Transverse colon (tissue), 4 donors: ENCODE data around the gene ATP13A2. TPM values are rescaled to one million over a fixed set of nuclear protein-coding genes. Genes with fewer than 3 reads are reported as not detected.

Experiments
- DNase-seq: peaks from one replicate; pipeline ENCODE4 v3.0.0-alpha.2; 2019
- H3K27ac ChIP-seq, 4 donors: fragments of 200-600 bp; sonication (generic); 2 replicates each; pipeline ENCODE4 v1.5.1; 2016 to 2018; ENCODE audit warnings: inconsistent platforms in 4 of 4
- H3K27me3 ChIP-seq: fragments of 200-600 bp; sonication (generic); 2 replicates; pipeline ENCODE4 v1.5.1; 2017; ENCODE audit warnings: inconsistent platforms
- H3K36me3 ChIP-seq, 4 donors: fragments of 200-600 bp; sonication (generic); 2 replicates each; pipeline ENCODE4 v1.5.1; 2017 to 2019; ENCODE audit warnings: inconsistent platforms in 4 of 4
- H3K4me1 ChIP-seq, 4 donors: fragments of 200-600 bp; sonication (generic); 2 replicates each; pipeline ENCODE4 v1.5.1; 2017 to 2020; ENCODE audit warnings: inconsistent platforms in 4 of 4
- H3K4me3 ChIP-seq, 4 donors: fragments of 200-600 bp; sonication (generic); 1 replicate in 1 of 4; 2 replicates in 3 of 4; pipeline versions ENCODE4 v1.5.1 to v1.6.1; 2017 to 2019; ENCODE audit warnings: inconsistent platforms in 4 of 4
- H3K9me3 ChIP-seq, 2 donors: fragments of 200-600 bp; sonication (generic); 2 replicates each; pipeline ENCODE4 v1.5.1; 2017 to 2019; ENCODE audit warnings: inconsistent platforms in 2 of 2
- CTCF ChIP-seq, 5 experiments: fragments of 200-600 bp in 3 of 5; fragments of 450-650 bp in 2 of 5; sonication (generic) in 3 of 5; IDR thresholded peaks; 1 replicate in 2 of 5; 2 replicates in 3 of 5; pipeline ENCODE4 v1.5.1; 2016 to 2017; ENCODE audit warnings: antibody characterized with exemption in 5 of 5, inconsistent platforms in 3 of 5, mild to moderate bottlenecking in 2 of 5, moderate library complexity in 1 of 5
- EP300 ChIP-seq: sonication (generic); formaldehyde crosslinking; IDR thresholded peaks from one replicate; pipeline ENCODE4 v1.6.1; 2017; ENCODE audit warnings: antibody characterized with exemption, low read depth
- POLR2A ChIP-seq: fragments of 450-650 bp; IDR thresholded peaks from one replicate; pipeline ENCODE4 v1.6.1; 2016; ENCODE audit warnings: antibody characterized with exemption, mild to moderate bottlenecking, moderate library complexity
- POLR2AphosphoS5 ChIP-seq, 3 donors: sonication (generic); formaldehyde crosslinking; IDR thresholded peaks; one replicate each; pipeline ENCODE4 v1.6.1; 2016; ENCODE audit warnings: antibody characterized with exemption in 3 of 3
- whole genome bisulfite sequencing, 2 donors: methylation state at CpG; one replicate each; pipeline ENCODE4 v1.1.5; 2018; ENCODE audit warnings: low coverage in 1 of 2; 5-methylcytosine and 5-hydroxymethylcytosine counted together
- in situ Hi-C, 4 donors: fragments of 200-750 bp; cut with MboI; loops; one replicate each; pipeline versions ENCODE4 v1.15.0 to v1.15.1; 2017; ENCODE audit warnings: low sequenced_read_pairs in 3 of 4, low pct_ligation_motif_present in 1 of 4, low pct_unique_long_range_greater_than_20kb in 1 of 4
- intact Hi-C: fragments of 100-400 bp; cut with DNase I; formaldehyde crosslinking; loops from one replicate; pipeline ENCODE4 v1.15.1; 2023; ENCODE audit warnings: low total_unique reads
- total RNA-seq, 4 donors: library from RNA; depleted of rRNA; stranded (reverse); fragments of >200 nt; gene quantifications; one replicate each; pipeline ENCODE4 v1.1.0, GENCODE V29; 2016

ATP13A2 gene
- total RNA-seq, 4 donors from 2014 or later = 34.4 to 70.8 (median 60.9) TPM

- TF ChIP-seq EP300 = no peak
- no peak for TF ChIP-seq CTCF (IDR thresholded peaks at IDR 0.05)
- no peak for TF ChIP-seq POLR2AphosphoS5 (IDR thresholded peaks at IDR 0.05)
- TF ChIP-seq POLR2A = no peak
- intact Hi-C loops = no loop called here
- H3K9me3 ChIP-seq = no peaks in the 10 kb centered on the region
Measured at GRCh38 chr1:16993521-16994038, 18.1 kb downstream of the ATP13A2 start.

GRCh38 chr1:16992675-16993074 is 19.1 kb downstream of the ATP13A2 start:
- Histone ChIP-seq H3K4me1 (no peaks in the 10 kb centered on the region), H3K9me3 (no peaks in the 10 kb centered on the region), H3K4me3 (no peak overlapping the region), H3K27me3 (no peaks in the 10 kb centered on the region), H3K27ac (no peak overlapping the region), H3K36me3 (peaks cover 0 to 3% (median 0%) of the 10 kb centered on the region in 4 donors)
- TF ChIP-seq EP300 (no peak), POLR2A (no peak), CTCF (IDR thresholded peaks at IDR 0.05) (no peak), POLR2AphosphoS5 (IDR thresholded peaks at IDR 0.05) (no peak)
- DNase-seq = no peak
- intact Hi-C loops = no loop called here
- WGBS, 2 donors = 94% methylated on average over 9 of the region's 9 CpGs; no CpG with 5 or more reads in 1 of the 2 donors
- in situ Hi-C loops = no loop called here

More at GRCh38 chr1:16993521-16994038, 18.1 kb downstream of the ATP13A2 start:
- peaks cover 0 to 3% (median 0%) of the 10 kb centered on the region in 4 donors for H3K36me3 ChIP-seq
- DNase-seq = no peak
- no peaks in the 10 kb centered on the region for H3K4me1 ChIP-seq
- WGBS, 2 donors = 93% methylated on average over 15 of the region's 15 CpGs; no CpG with 5 or more reads in 1 of the 2 donors
- in situ Hi-C loops = no loop called here
- no peaks in the 10 kb centered on the region for H3K27me3 ChIP-seq
- no peak overlapping the region for H3K27ac ChIP-seq
- H3K4me3 ChIP-seq = no peak overlapping the region

- 98% methylated on average over 10 of the region's 12 CpGs; no CpG with 5 or more reads in 1 of the 2 donors for WGBS, 2 donors
- H3K36me3 ChIP-seq = peaks cover 0 to 3% (median 0%) of the 10 kb centered on the region in 4 donors
- in situ Hi-C loops = no loop called here
Measured at GRCh38 chr1:16992102-16992501, 19.6 kb downstream of the ATP13A2 start.

GRCh38 chr1:16991571-16991970 is 20.2 kb downstream of the ATP13A2 start:
- H3K36me3 ChIP-seq = peaks cover 0 to 3% (median 0%) of the 10 kb centered on the region in 4 donors
- intact Hi-C loops = no loop called here
- in situ Hi-C loops = no loop called here
- H3K4me3 ChIP-seq = no peak overlapping the region
- DNase-seq = no peak
- no peaks in the 10 kb centered on the region for H3K27me3 ChIP-seq
- H3K4me1 ChIP-seq = no peaks in the 10 kb centered on the region
- no peaks in the 10 kb centered on the region for H3K9me3 ChIP-seq
- no peak overlapping the region for H3K27ac ChIP-seq
- no peak for TF ChIP-seq POLR2A
- TF ChIP-seq POLR2AphosphoS5 (IDR thresholded peaks at IDR 0.05) = no peak
- 94% methylated on average over 12 of the region's 12 CpGs; no CpG with 5 or more reads in 1 of the 2 donors for WGBS, 2 donors

More at GRCh38 chr1:16992102-16992501, 19.6 kb downstream of the ATP13A2 start:
- no peak for DNase-seq
- intact Hi-C loops = no loop called here
- Histone ChIP-seq H3K4me3 (no peak overlapping the region), H3K27ac (no peak overlapping the region), H3K27me3 (no peaks in the 10 kb centered on the region), H3K4me1 (no peaks in the 10 kb centered on the region), H3K9me3 (no peaks in the 10 kb centered on the region)
- TF ChIP-seq EP300 (no peak), POLR2A (no peak), POLR2AphosphoS5 (IDR thresholded peaks at IDR 0.05) (no peak), CTCF (IDR thresholded peaks at IDR 0.05) (no peak)
